ENCODE data around the gene BRPF1. TPM values are rescaled to one million over a fixed set of nuclear protein-coding genes. Genes with fewer than 3 reads are reported as not detected.

Gene BRPF1
- total RNA-seq, 3 donors from 2014 or later: 14.3 to 23.7 (median 15.6) TPM

GRCh38 chr3:9721015-9721699 is 10.4 kb upstream of the BRPF1 start:
- DNase-seq (no peak), ATAC-seq (no peak)
- intact Hi-C loops (cut with DNase I, micrococcal nuclease): no loop called here
- no peaks in the 10 kb centered on the region for H3K9me3 ChIP-seq
- H3K4me1 ChIP-seq (ENCODE audit: low read depth): no peaks in the 10 kb centered on the region
- TF ChIP-seq CTCF (IDR thresholded peaks at IDR 0.05): no peak
- H3K36me3 ChIP-seq (ENCODE audit: low read depth): no peaks in the 10 kb centered on the region
- no peak overlapping the region for H3K4me3 ChIP-seq

GRCh38 chr3:9721700-9722060 is 9.9 kb upstream of the BRPF1 start:
- ATAC-seq: no peak

GRCh38 chr3:9725775-9726515 is 5.6 kb upstream of the BRPF1 start:
- DNase-seq (no peak), ATAC-seq (no peak)
- Histone ChIP-seq H3K4me1 (ENCODE audit: low read depth) (peaks cover 5% of the 10 kb centered on the region), H3K9me3 (no peaks in the 10 kb centered on the region), H3K36me3 (ENCODE audit: low read depth) (no peaks in the 10 kb centered on the region), H3K4me3 (no peak overlapping the region)
- intact Hi-C loops (cut with DNase I, micrococcal nuclease): no loop called here
- no peak for TF ChIP-seq CTCF (IDR thresholded peaks at IDR 0.05)

More at GRCh38 chr3:9721700-9722060, 9.9 kb upstream of the BRPF1 start:
- no peak for TF ChIP-seq CTCF (IDR thresholded peaks at IDR 0.05)
- intact Hi-C loops (cut with DNase I, micrococcal nuclease): no loop called here
- Histone ChIP-seq H3K36me3 (ENCODE audit: low read depth) (no peaks in the 10 kb centered on the region), H3K4me1 (ENCODE audit: low read depth) (no peaks in the 10 kb centered on the region), H3K4me3 (no peak overlapping the region), H3K9me3 (no peaks in the 10 kb centered on the region)
- no peak for DNase-seq

- Histone ChIP-seq H3K4me1 (ENCODE audit: low read depth) (peaks cover 5% of the 10 kb centered on the region), H3K36me3 (ENCODE audit: low read depth) (no peaks in the 10 kb centered on the region), H3K4me3 (no peak overlapping the region), H3K9me3 (no peaks in the 10 kb centered on the region)
- DNase-seq: no peak
- TF ChIP-seq CTCF (IDR thresholded peaks at IDR 0.05): no peak
- ATAC-seq: no peak
- intact Hi-C loops (cut with DNase I, micrococcal nuclease): no loop called here
These were observed 4.4 kb upstream of the BRPF1 start for GRCh38 chr3:9727041-9727595.

GRCh38 chr3:9727743-9728142 is 3.8 kb upstream of the BRPF1 start:
- TF ChIP-seq CTCF (IDR thresholded peaks at IDR 0.05): no peak
- Histone ChIP-seq H3K4me1 (ENCODE audit: low read depth) (peaks cover 11% of the 10 kb centered on the region), H3K9me3 (no peaks in the 10 kb centered on the region), H3K36me3 (ENCODE audit: low read depth) (no peaks in the 10 kb centered on the region), H3K4me3 (no peak overlapping the region)
- intact Hi-C loops (cut with DNase I, micrococcal nuclease): no loop called here
- ATAC-seq: no peak
- no peak for DNase-seq
